ENCODE measurements around the gene GRID1.

Gene GRID1

GRCh38 chr10:86191166-86191565 lies 175.4 kb downstream of the GRID1 start:
- no peak overlapping the region for H3K9ac ChIP-seq (ENCODE audit: insufficient read length)
- no peaks in the 10 kb centered on the region for H3K9me3 ChIP-seq (ENCODE audit: low read depth, low read length)
- no peak overlapping the region for H3K27ac ChIP-seq
- H3K4me3 ChIP-seq: no peak overlapping the region
- DNase-seq (ENCODE audit: low read depth, low spot score): no peak
- TF ChIP-seq EZH2 (IDR thresholded peaks at IDR 0.05): no peak
- no peak for TF ChIP-seq FOXP2 (optimal IDR thresholded peaks at IDR 0.05; ENCODE audit: control extremely low read depth, extremely low read length, insufficient read depth)
- no peak for TF ChIP-seq POLR2AphosphoS5 (IDR thresholded peaks at IDR 0.05; ENCODE audit: borderline replicate concordance, low read depth, low read length)
- H3K36me3 ChIP-seq (ENCODE audit: insufficient read depth, low read length): no peaks in the 10 kb centered on the region

- H3K36me3 ChIP-seq (ENCODE audit: insufficient read depth, low read length): no peaks in the 10 kb centered on the region
- no peak for DNase-seq (ENCODE audit: low read depth, low spot score)
- no peak overlapping the region for H3K4me3 ChIP-seq
- H3K27ac ChIP-seq: no peak overlapping the region
- H3K9ac ChIP-seq (ENCODE audit: insufficient read length): no peak overlapping the region
- no peaks in the 10 kb centered on the region for H3K9me3 ChIP-seq (ENCODE audit: low read depth, low read length)
- TF ChIP-seq FOXP2 (optimal IDR thresholded peaks at IDR 0.05; ENCODE audit: control extremely low read depth, extremely low read length, insufficient read depth): no peak
- no peak for TF ChIP-seq EZH2 (IDR thresholded peaks at IDR 0.05)
- no peak for TF ChIP-seq POLR2AphosphoS5 (IDR thresholded peaks at IDR 0.05; ENCODE audit: borderline replicate concordance, low read depth, low read length)
These were observed 176.3 kb downstream of the GRID1 start for GRCh38 chr10:86190291-86190690.

- Histone ChIP-seq H3K9ac (ENCODE audit: insufficient read length) (no peak overlapping the region), H3K36me3 (ENCODE audit: insufficient read depth, low read length) (no peaks in the 10 kb centered on the region), H3K9me3 (ENCODE audit: low read depth, low read length) (no peaks in the 10 kb centered on the region), H3K4me3 (no peak overlapping the region), H3K27ac (no peak overlapping the region)
- TF ChIP-seq FOXP2 (optimal IDR thresholded peaks at IDR 0.05; ENCODE audit: control extremely low read depth, extremely low read length, insufficient read depth): no peak
- TF ChIP-seq POLR2AphosphoS5 (IDR thresholded peaks at IDR 0.05; ENCODE audit: borderline replicate concordance, low read depth, low read length): no peak
- no peak for TF ChIP-seq EZH2 (IDR thresholded peaks at IDR 0.05)
- no peak for DNase-seq (ENCODE audit: low read depth, low spot score)
These were observed 176.7 kb downstream of the GRID1 start for GRCh38 chr10:86189891-86190290.

- H3K4me3 ChIP-seq: no peak overlapping the region
- DNase-seq (ENCODE audit: low read depth, low spot score): no peak
- TF ChIP-seq EZH2 (IDR thresholded peaks at IDR 0.05) (no peak), FOXP2 (optimal IDR thresholded peaks at IDR 0.05; ENCODE audit: control extremely low read depth, extremely low read length, insufficient read depth) (no peak), POLR2AphosphoS5 (IDR thresholded peaks at IDR 0.05; ENCODE audit: borderline replicate concordance, low read depth, low read length) (no peak)
- H3K9ac ChIP-seq (ENCODE audit: insufficient read length): no peak overlapping the region
- no peaks in the 10 kb centered on the region for H3K9me3 ChIP-seq (ENCODE audit: low read depth, low read length)
- no peak overlapping the region for H3K27ac ChIP-seq
- H3K36me3 ChIP-seq (ENCODE audit: insufficient read depth, low read length): no peaks in the 10 kb centered on the region
These were observed 177.6 kb downstream of the GRID1 start for GRCh38 chr10:86188796-86189558.

- Histone ChIP-seq H3K4me3 (no peak overlapping the region), H3K27ac (no peak overlapping the region), H3K36me3 (ENCODE audit: insufficient read depth, low read length) (no peaks in the 10 kb centered on the region), H3K9me3 (ENCODE audit: low read depth, low read length) (no peaks in the 10 kb centered on the region), H3K9ac (ENCODE audit: insufficient read length) (no peak overlapping the region)
- TF ChIP-seq POLR2AphosphoS5 (IDR thresholded peaks at IDR 0.05; ENCODE audit: borderline replicate concordance, low read depth, low read length): no peak
- no peak for TF ChIP-seq FOXP2 (optimal IDR thresholded peaks at IDR 0.05; ENCODE audit: control extremely low read depth, extremely low read length, insufficient read depth)
- no peak for TF ChIP-seq EZH2 (IDR thresholded peaks at IDR 0.05)
- no peak for DNase-seq (ENCODE audit: low read depth, low spot score)
These were observed 178.3 kb downstream of the GRID1 start for GRCh38 chr10:86188326-86188725.

GRCh38 chr10:86187499-86188239 lies 178.9 kb downstream of the GRID1 start:
- DNase-seq (ENCODE audit: low read depth, low spot score): no peak
- Histone ChIP-seq H3K9ac (ENCODE audit: insufficient read length) (no peak overlapping the region), H3K4me3 (no peak overlapping the region), H3K9me3 (ENCODE audit: low read depth, low read length) (no peaks in the 10 kb centered on the region), H3K27ac (no peak overlapping the region), H3K36me3 (ENCODE audit: insufficient read depth, low read length) (no peaks in the 10 kb centered on the region)
- TF ChIP-seq EZH2 (IDR thresholded peaks at IDR 0.05): no peak
- TF ChIP-seq POLR2AphosphoS5 (IDR thresholded peaks at IDR 0.05; ENCODE audit: borderline replicate concordance, low read depth, low read length): no peak
- TF ChIP-seq FOXP2 (optimal IDR thresholded peaks at IDR 0.05; ENCODE audit: control extremely low read depth, extremely low read length, insufficient read depth): no peak

GRCh38 chr10:86186633-86187032 lies 180.0 kb downstream of the GRID1 start:
- TF ChIP-seq EZH2 (IDR thresholded peaks at IDR 0.05) (no peak), POLR2AphosphoS5 (IDR thresholded peaks at IDR 0.05; ENCODE audit: borderline replicate concordance, low read depth, low read length) (no peak), FOXP2 (optimal IDR thresholded peaks at IDR 0.05; ENCODE audit: control extremely low read depth, extremely low read length, insufficient read depth) (no peak)
- Histone ChIP-seq H3K9me3 (ENCODE audit: low read depth, low read length) (no peaks in the 10 kb centered on the region), H3K36me3 (ENCODE audit: insufficient read depth, low read length) (no peaks in the 10 kb centered on the region), H3K4me3 (no peak overlapping the region), H3K9ac (ENCODE audit: insufficient read length) (no peak overlapping the region), H3K27ac (no peak overlapping the region)
- DNase-seq (ENCODE audit: low read depth, low spot score): no peak

- no peak for DNase-seq (ENCODE audit: low read depth, low spot score)
- no peaks in the 10 kb centered on the region for H3K9me3 ChIP-seq (ENCODE audit: low read depth, low read length)
- no peak overlapping the region for H3K4me3 ChIP-seq
- H3K9ac ChIP-seq (ENCODE audit: insufficient read length): no peak overlapping the region
- no peak for TF ChIP-seq EZH2 (IDR thresholded peaks at IDR 0.05)
- TF ChIP-seq FOXP2 (optimal IDR thresholded peaks at IDR 0.05; ENCODE audit: control extremely low read depth, extremely low read length, insufficient read depth): no peak
- no peaks in the 10 kb centered on the region for H3K36me3 ChIP-seq (ENCODE audit: insufficient read depth, low read length)
- no peak overlapping the region for H3K27ac ChIP-seq
These were observed 184.0 kb downstream of the GRID1 start for GRCh38 chr10:86182595-86182994.
